Measurements from ENCODE around the gene NDUFC2. TPM values are rescaled to one million over a fixed set of nuclear protein-coding genes. Genes with fewer than 3 reads are reported as not detected.

NDUFC2 gene
- total and polyA plus RNA-seq, 2 donors (not counting 3 experiments of a cell fraction or from before 2014, with no cell fraction given) = 226 to 318 TPM

- Histone ChIP-seq H3K4me3 (replicated peaks in 1 of 3; ENCODE audit: insufficient read depth in 1 of 3, low read depth in 1 of 3, low read length in 3 of 3) (no peak overlapping the region), H2AFZ (ENCODE audit: low read depth, low read length) (no peak overlapping the region), H3K36me3 (ENCODE audit: control insufficient read depth in 2 of 2, extremely low read depth in 1 of 2, insufficient read depth in 2 of 2, low read length in 2 of 2) (no peaks in the 10 kb centered on the region), H4K20me1 (replicated peaks; ENCODE audit: control insufficient read depth, extremely low read depth, insufficient read depth, low read length) (no peaks in the 10 kb centered on the region), H3K9ac (replicated peaks; ENCODE audit: extremely low read depth, insufficient read depth, low read length) (no peak overlapping the region), H3K27me3 (ENCODE audit: control insufficient read depth in 2 of 2, insufficient read depth in 2 of 2, low read length in 2 of 2) (no peaks in the 10 kb centered on the region), H3K4me2 (ENCODE audit: insufficient read depth, low read length) (no peak overlapping the region), H3K4me1 (ENCODE audit: control insufficient read depth, extremely low read depth, insufficient read depth, low read length) (peaks cover 7% of the 10 kb centered on the region), H3K79me2 (ENCODE audit: control insufficient read depth, insufficient read depth, low read length) (no peaks in the 10 kb centered on the region), H3K27ac (ENCODE audit: insufficient read depth, low read depth, low read length) (no peak overlapping the region), H3K9me3 (replicated peaks; ENCODE audit: control insufficient read depth, insufficient read depth, low read length) (no peaks in the 10 kb centered on the region), H3K9me1 (replicated peaks; ENCODE audit: control insufficient read depth, extremely low read depth, insufficient read depth, low read length) (no peaks in the 10 kb centered on the region)
- ChIA-PET CTCF (interaction anchor here (0.7 to 4.6 kb wide), 3 partner anchors 36 to 516 kb away, joined by 4 to 37 read pairs (median 29); no protein-coding TSS in a partner anchor), POLR2A (no interaction called here)
- intact Hi-C loops (cut with micrococcal nuclease) (no loop called here), dilution Hi-C loops (cut with MboI; ENCODE audit: extremely low pct_ligation_motif_present, low sequenced_read_pairs) (no loop called here)
- FAIRE-seq (no peak), DNase-seq (ENCODE audit: low read depth, low spot score) (no peak)
- no TSS peak for BruUV-seq (replicated peaks)
- TF ChIP-seq FOS (IDR thresholded peaks at IDR 0.05; ENCODE audit: borderline replicate concordance, insufficient read depth, low read length) (no peak), GATA2 (IDR thresholded peaks at IDR 0.05; ENCODE audit: insufficient read depth, insufficient read length, low read depth, low read length) (no peak), MAX (IDR thresholded peaks at IDR 0.05; ENCODE audit: insufficient read depth, insufficient read length) (no peak), JUN (IDR thresholded peaks at IDR 0.05; ENCODE audit: borderline replicate concordance, insufficient read depth, insufficient read length, low read depth) (no peak), POLR2A (IDR thresholded peaks at IDR 0.05; ENCODE audit: low read depth, low read length) (no peak), POLR2AphosphoS5 (IDR thresholded peaks at IDR 0.05; ENCODE audit: insufficient read depth, low read depth, low read length) (no peak), CTCF (IDR thresholded peaks at IDR 0.05; ENCODE audit: extremely low read depth in 1 of 2, insufficient read depth in 1 of 2, low read depth in 1 of 2, low read length in 2 of 2) (no peak)
Observed at GRCh38 chr11:78048561-78048960, 31.1 kb downstream of the NDUFC2 start.

Data from endothelial cell of umbilical vein (primary cell).